Vagina (tissue), 2 donors: Measurements from ENCODE around the gene CSMD2. TPM values are rescaled to one million over a fixed set of nuclear protein-coding genes. Genes with fewer than 3 reads are reported as not detected.
A peak's percentile ranks its signal among the peaks of the same experiment; 100 is the strongest.

Experiments
- DNase-seq, 2 donors: peaks; one replicate each; pipeline ENCODE4 v3.0.0-alpha.2; 2017; ENCODE audit errors: extremely low spot score in 2 of 2
- H3K27ac ChIP-seq: fragments of 200-600 bp; sonication (generic); one replicate; pipeline ENCODE4 v1.5.1; 2019
- H3K27me3 ChIP-seq: fragments of 200-600 bp; sonication (generic); one replicate; pipeline ENCODE4 v1.5.1; 2019
- H3K36me3 ChIP-seq, 2 donors: fragments of 200-600 bp; sonication (generic); one replicate each; pipeline ENCODE4 v1.5.1; 2017 to 2019
- H3K4me1 ChIP-seq: fragments of 200-600 bp; sonication (generic); one replicate; pipeline ENCODE4 v1.5.1; 2019
- H3K4me3 ChIP-seq, 2 donors: fragments of 200-600 bp; sonication (generic); 1 replicate in 1 of 2; 2 replicates in 1 of 2; pipeline ENCODE4 v1.5.1; 2016 to 2019
- H3K9me3 ChIP-seq: fragments of 200-600 bp; sonication (generic); one replicate; pipeline ENCODE4 v1.5.1; 2019
- POLR2A ChIP-seq, 2 donors: fragments of 450-650 bp; IDR thresholded peaks; one replicate each; pipeline ENCODE4 v1.6.1; 2017; ENCODE audit warnings: antibody characterized with exemption in 2 of 2, mild to moderate bottlenecking in 2 of 2, moderate library complexity in 2 of 2
- POLR2AphosphoS5 ChIP-seq, 2 donors: sonication (generic); formaldehyde crosslinking; IDR thresholded peaks; one replicate each; pipeline ENCODE4 v1.9.0; 2017; ENCODE audit warnings: antibody characterized with exemption in 2 of 2, mild to moderate bottlenecking in 2 of 2, low read depth in 1 of 2; ENCODE audit not compliant: insufficient read depth in 1 of 2
- intact Hi-C: fragments of 100-400 bp; cut with DNase I; formaldehyde crosslinking; loops from one replicate; pipeline ENCODE4 v1.15.1; 2023
- total RNA-seq: library from RNA; depleted of rRNA; stranded (reverse); fragments of >200 nt; gene quantifications from one replicate; pipeline ENCODE4 v1.2.3, GENCODE V29; 2016
- TF ChIP-seq, protein P1 (sequence below), 3 experiments: fragments of 450-650 bp in 2 of 3; fragments of 200-600 bp in 1 of 3; sonication (generic) in 1 of 3; IDR thresholded peaks; one replicate each; pipeline ENCODE4 v1.5.1; 2017 to 2019; ENCODE audit warnings: antibody characterized with exemption in 3 of 3, mild to moderate bottlenecking in 2 of 3, moderate library complexity in 2 of 3

Gene CSMD2
- total RNA-seq, 1 donor from 2014 or later = 0.25 TPM

DNA sequence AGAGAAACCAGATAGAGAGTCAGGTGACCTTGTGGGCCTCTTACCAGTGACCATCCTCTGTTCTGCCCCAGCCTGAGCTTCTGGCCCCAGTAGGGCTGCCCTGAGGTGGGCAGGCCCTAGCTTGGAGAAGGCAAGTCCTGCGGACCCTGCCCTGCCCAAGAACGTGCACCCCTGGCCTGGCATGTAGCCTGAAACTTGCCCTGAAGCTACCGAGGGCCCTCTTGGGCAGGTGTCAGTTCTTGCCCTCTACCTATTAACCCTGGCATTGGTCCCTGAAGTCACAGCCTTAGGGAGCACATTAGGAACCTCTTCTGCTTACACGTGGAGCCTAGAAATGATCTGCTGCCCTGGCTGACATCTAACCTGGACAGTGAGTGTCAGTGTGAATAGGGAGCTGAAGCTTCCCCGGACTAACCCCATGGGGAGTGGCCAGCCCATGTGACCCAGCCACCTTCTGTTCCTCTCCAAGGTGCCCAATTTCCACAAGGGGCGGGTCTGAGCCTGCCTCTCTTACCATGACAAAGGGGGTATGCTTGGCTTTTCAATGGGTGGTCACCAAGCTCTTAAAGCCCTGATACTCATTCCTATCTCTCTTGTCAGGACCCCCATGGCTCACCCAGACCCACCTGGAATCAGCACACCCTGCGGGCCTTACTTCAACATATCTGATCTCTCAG lies 529.6 kb downstream of the CSMD2 start:
- no peaks in the 10 kb centered on the region for H3K36me3 ChIP-seq
- no peaks in the 10 kb centered on the region for H3K9me3 ChIP-seq
- DNase-seq = no peak
- no peak overlapping the region for H3K4me3 ChIP-seq
- intact Hi-C loops = no loop called here
- H3K27me3 ChIP-seq = no peaks in the 10 kb centered on the region
- no peak overlapping the region for H3K27ac ChIP-seq
- TF ChIP-seq, protein P1, sequence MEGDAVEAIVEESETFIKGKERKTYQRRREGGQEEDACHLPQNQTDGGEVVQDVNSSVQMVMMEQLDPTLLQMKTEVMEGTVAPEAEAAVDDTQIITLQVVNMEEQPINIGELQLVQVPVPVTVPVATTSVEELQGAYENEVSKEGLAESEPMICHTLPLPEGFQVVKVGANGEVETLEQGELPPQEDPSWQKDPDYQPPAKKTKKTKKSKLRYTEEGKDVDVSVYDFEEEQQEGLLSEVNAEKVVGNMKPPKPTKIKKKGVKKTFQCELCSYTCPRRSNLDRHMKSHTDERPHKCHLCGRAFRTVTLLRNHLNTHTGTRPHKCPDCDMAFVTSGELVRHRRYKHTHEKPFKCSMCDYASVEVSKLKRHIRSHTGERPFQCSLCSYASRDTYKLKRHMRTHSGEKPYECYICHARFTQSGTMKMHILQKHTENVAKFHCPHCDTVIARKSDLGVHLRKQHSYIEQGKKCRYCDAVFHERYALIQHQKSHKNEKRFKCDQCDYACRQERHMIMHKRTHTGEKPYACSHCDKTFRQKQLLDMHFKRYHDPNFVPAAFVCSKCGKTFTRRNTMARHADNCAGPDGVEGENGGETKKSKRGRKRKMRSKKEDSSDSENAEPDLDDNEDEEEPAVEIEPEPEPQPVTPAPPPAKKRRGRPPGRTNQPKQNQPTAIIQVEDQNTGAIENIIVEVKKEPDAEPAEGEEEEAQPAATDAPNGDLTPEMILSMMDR (IDR thresholded peaks at IDR 0.05) = no peak
- no peak for TF ChIP-seq POLR2AphosphoS5 (IDR thresholded peaks at IDR 0.05; ENCODE audit: insufficient read depth in 1 of 2, low read depth in 1 of 2)
- H3K4me1 ChIP-seq = peaks cover 4% of the 10 kb centered on the region

DNA sequence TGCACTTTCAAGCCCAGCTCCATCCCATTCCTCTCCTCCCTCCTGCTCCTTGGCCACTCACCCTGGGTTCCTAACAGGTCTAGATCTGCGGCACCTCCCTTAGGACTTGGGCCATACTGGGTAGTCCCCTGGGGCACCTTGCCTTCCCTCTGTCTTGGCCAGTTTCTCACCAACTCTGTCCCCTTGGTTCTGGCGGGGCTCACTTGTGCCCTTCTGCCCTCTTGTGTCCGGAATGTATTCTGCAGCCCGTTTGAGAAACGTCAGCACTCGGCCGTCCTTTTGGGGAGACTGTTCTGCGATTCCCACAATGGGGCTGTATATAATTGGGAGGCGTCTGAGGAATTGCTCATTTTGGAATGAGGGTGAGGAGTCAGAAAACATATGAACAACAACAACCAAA lies 530.2 kb downstream of the CSMD2 start:
- Histone ChIP-seq H3K27me3 (no peaks in the 10 kb centered on the region), H3K9me3 (no peaks in the 10 kb centered on the region), H3K4me1 (peaks cover 4% of the 10 kb centered on the region), H3K4me3 (no peak overlapping the region), H3K27ac (no peak overlapping the region), H3K36me3 (no peaks in the 10 kb centered on the region)
- intact Hi-C loops = no loop called here
- TF ChIP-seq, protein P1 (IDR thresholded peaks at IDR 0.05) = no peak
- TF ChIP-seq POLR2AphosphoS5 (IDR thresholded peaks at IDR 0.05; ENCODE audit: insufficient read depth in 1 of 2, low read depth in 1 of 2) = no peak
- no peak for TF ChIP-seq POLR2A (IDR thresholded peaks at IDR 0.05)
- no peak for DNase-seq

DNA sequence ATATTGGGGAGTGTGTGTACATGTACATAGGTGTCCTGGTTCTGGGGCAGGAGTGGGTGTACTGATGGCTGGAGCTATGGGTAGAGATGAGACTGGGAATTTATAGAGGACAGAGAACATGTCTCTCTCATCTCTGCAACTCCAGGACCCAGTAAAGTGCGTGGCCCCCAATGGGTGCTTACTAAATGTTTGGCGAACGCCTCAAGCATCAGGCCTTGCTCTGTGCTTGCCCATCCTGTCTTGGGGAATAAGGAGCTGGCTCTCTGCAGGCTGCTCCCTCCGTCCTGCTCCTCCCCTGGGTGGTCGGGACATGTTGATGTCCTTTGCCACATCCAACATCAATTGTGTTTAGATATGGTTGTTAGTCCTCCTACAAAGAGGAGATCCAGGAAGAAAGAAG lies 530.9 kb downstream of the CSMD2 start:
- no peak overlapping the region for H3K27ac ChIP-seq
- H3K36me3 ChIP-seq = no peaks in the 10 kb centered on the region
- TF ChIP-seq POLR2A (IDR thresholded peaks at IDR 0.05) = no peak
- no peak for TF ChIP-seq POLR2AphosphoS5 (IDR thresholded peaks at IDR 0.05; ENCODE audit: insufficient read depth in 1 of 2, low read depth in 1 of 2)
- TF ChIP-seq, protein P1 (IDR thresholded peaks at IDR 0.05) = no peak
- intact Hi-C loops = no loop called here
- DNase-seq = peak in 1 of 2 donors; percentile 55
- H3K9me3 ChIP-seq = no peaks in the 10 kb centered on the region
- H3K4me1 ChIP-seq = peaks cover 4% of the 10 kb centered on the region
- H3K27me3 ChIP-seq = no peaks in the 10 kb centered on the region
- no peak overlapping the region for H3K4me3 ChIP-seq

DNA sequence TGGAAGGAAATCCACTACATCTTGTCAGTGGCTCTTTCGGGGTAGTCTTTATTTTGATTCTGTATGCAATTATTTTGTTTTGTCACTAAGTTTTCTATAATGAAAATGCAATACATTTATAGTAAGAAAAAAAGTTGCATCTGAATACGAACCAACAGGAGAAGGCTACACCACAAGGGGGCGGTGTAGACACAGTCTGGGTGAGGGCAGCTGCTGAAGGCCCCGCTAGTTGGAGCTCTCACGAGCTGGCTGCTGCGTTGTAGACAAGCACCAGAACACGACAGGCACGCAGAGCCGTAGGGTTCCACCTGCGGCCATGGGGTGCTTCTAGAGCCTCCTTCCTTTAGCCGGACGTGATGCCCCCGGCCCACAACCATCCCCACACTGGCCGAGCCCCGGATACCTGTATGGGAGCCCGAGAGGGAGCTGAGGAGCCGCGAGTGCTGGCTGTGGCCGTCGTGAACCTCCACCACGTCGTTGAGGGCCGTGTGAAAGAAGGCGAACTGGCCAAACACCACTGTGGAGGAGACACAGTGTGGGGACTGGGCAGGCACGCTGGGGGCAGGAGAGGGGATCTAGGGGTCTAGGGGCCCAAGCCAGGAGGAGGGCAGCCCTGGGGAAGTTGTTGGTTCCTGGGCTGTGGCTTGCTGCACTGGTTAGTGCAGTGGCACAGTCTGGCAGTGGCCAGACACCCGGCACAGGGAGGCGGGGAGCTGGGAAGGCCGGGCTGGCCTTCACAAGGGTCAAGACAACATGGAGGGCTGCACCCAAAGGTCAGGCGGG lies 531.8 kb downstream of the CSMD2 start:
- no peak overlapping the region for H3K4me3 ChIP-seq
- no peaks in the 10 kb centered on the region for H3K36me3 ChIP-seq
- H3K27ac ChIP-seq = no peak overlapping the region
- H3K27me3 ChIP-seq = no peaks in the 10 kb centered on the region
- intact Hi-C loops = no loop called here
- TF ChIP-seq, protein P1 (IDR thresholded peaks at IDR 0.05) = peak; percentile 68 to 94 (median 77)
- TF ChIP-seq POLR2A (IDR thresholded peaks at IDR 0.05) (no peak), POLR2AphosphoS5 (IDR thresholded peaks at IDR 0.05; ENCODE audit: insufficient read depth in 1 of 2, low read depth in 1 of 2) (no peak)
- peaks cover 4% of the 10 kb centered on the region for H3K4me1 ChIP-seq
- DNase-seq = peak in 1 of 2 donors; percentile 85
- no peaks in the 10 kb centered on the region for H3K9me3 ChIP-seq

DNA sequence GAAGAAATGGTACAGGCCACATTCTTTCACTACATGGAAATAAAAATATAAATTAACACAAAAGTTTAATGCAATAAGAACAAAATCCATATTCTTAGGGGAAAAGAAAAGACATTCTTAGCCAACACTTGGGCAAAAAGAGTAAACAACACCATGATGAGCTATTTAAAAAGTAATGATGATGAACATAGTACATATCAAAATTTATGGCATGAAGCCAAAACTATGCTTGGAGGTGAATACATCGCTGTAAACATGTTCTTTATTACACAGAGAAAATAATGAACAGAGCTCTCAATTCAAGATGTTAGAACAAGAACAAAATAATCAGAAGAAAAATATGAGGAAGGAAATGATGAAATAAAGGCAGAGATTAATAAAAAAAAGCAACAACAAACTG lies 534.3 kb downstream of the CSMD2 start:
- Histone ChIP-seq H3K36me3 (no peaks in the 10 kb centered on the region), H3K27ac (no peak overlapping the region), H3K4me1 (peaks cover 4% of the 10 kb centered on the region), H3K27me3 (no peaks in the 10 kb centered on the region), H3K9me3 (no peaks in the 10 kb centered on the region), H3K4me3 (no peak overlapping the region)
- DNase-seq = no peak
- TF ChIP-seq POLR2A (IDR thresholded peaks at IDR 0.05) = no peak
- TF ChIP-seq, protein P1 (IDR thresholded peaks at IDR 0.05) = no peak
- TF ChIP-seq POLR2AphosphoS5 (IDR thresholded peaks at IDR 0.05; ENCODE audit: insufficient read depth in 1 of 2, low read depth in 1 of 2) = no peak
- intact Hi-C loops = no loop called here
